Measurements from ENCODE around the gene DHX8.

DHX8 gene

DNA sequence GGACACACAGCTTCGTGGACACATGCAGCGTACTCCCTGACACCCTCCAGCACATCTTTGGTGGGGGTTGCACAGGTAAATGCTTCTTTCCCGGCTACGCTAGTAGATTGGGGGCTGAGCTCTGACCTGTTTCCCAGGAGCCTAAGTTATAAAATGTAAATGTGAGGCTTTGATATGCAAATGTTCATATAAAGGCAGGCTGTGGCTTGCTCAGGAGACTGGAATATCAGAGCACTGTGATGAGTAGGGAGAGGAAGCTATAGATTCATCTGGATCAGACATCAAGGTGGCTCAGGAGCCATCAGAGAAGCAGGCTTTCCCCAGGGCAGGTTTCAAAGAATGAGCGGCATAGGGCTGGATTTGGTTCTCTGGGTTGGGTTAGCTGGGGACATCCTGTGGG is 65.7 kb downstream of the DHX8 start:
- TF ChIP-seq CTCF (IDR thresholded peaks at IDR 0.05) (no peak), ZFX (IDR thresholded peaks at IDR 0.05; ENCODE audit: borderline replicate concordance) (no peak)
- H3K27ac ChIP-seq: no peak overlapping the region

GRCh38 chr17:43550754-43551153 is 67.0 kb downstream of the DHX8 start:
- no peak for TF ChIP-seq CTCF (IDR thresholded peaks at IDR 0.05)
- no peak for TF ChIP-seq ZFX (IDR thresholded peaks at IDR 0.05; ENCODE audit: borderline replicate concordance)
- no peak overlapping the region for H3K27ac ChIP-seq

- H3K27ac ChIP-seq: no peak overlapping the region
- TF ChIP-seq ZFX (IDR thresholded peaks at IDR 0.05; ENCODE audit: borderline replicate concordance) (no peak), CTCF (IDR thresholded peaks at IDR 0.05) (no peak)
These were observed 68.6 kb downstream of the DHX8 start for GRCh38 chr17:43552229-43552837.

GRCh38 chr17:43553573-43553972 is 69.8 kb downstream of the DHX8 start:
- no peak for TF ChIP-seq CTCF (IDR thresholded peaks at IDR 0.05)
- TF ChIP-seq ZFX (IDR thresholded peaks at IDR 0.05; ENCODE audit: borderline replicate concordance): no peak
- H3K27ac ChIP-seq: no peak overlapping the region

- TF ChIP-seq CTCF (IDR thresholded peaks at IDR 0.05) (no peak), ZFX (IDR thresholded peaks at IDR 0.05; ENCODE audit: borderline replicate concordance) (no peak)
- no peak overlapping the region for H3K27ac ChIP-seq
These were observed 71.1 kb downstream of the DHX8 start for GRCh38 chr17:43554857-43555256.

DNA sequence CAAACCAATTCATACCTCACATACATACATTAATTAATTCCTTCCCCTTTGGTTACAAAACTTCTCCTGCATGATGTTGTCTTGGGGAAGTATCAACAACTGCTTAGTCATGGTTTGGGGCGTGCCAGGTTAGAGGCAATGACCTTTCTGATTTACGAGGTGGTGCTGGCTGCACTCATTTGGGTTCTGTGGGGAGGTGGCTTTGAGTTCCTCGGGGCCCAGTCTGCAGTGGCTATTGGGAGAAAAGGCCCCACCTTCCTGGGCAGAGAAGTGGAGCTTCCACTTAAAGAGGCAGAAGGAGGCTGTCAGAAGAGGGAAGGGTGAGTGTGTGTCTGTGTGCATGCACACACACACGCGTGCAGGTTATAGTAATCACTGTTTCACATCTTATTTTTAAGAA is 72.5 kb downstream of the DHX8 start:
- TF ChIP-seq CTCF (IDR thresholded peaks at IDR 0.05) (no peak), ZFX (IDR thresholded peaks at IDR 0.05; ENCODE audit: borderline replicate concordance) (no peak)
- no peak overlapping the region for H3K27ac ChIP-seq

GRCh38 chr17:43558805-43559160 is 75.0 kb downstream of the DHX8 start:
- TF ChIP-seq ZFX (IDR thresholded peaks at IDR 0.05; ENCODE audit: borderline replicate concordance) (no peak), CTCF (IDR thresholded peaks at IDR 0.05) (no peak)
- no peak overlapping the region for H3K27ac ChIP-seq

All from 22Rv1 (cell line).